ENCODE results near the gene SIN3B.

DNA sequence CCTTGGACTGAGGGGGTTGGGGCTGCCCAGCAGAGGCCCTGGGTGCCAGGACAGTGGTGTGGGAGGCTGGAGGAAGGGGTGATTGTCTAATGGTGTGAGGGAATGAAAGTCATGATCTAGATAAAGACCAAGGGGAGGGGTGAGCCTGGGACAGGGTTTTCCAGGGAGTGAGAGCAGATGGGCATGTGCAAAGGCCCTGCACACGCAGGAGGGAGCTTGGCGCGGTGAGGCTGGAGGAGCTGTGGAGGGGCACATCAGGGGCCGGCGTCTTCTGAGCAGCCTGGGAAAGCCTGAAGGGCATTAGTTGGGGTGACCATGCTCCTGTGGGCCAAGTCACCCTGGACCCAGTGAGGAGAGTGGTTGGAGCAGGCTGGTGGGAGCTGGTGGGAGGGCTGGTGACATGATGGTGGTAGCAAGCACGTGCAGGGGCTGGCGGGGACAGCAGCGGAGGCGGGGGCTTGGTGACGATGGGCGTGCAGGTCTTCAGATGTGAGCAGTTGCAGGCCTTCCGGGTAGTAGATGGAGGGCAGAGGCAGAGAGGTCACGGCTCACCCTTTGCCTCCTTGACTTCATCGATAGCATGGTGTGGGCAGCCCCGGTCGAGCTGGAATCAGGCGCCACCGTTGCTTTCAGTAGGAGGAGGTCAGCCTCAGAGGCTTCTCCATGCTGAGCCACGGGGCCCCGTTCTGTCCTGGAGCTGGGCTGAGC, 39.4 kb downstream of the SIN3B start:
- TF ChIP-seq, protein P1, sequence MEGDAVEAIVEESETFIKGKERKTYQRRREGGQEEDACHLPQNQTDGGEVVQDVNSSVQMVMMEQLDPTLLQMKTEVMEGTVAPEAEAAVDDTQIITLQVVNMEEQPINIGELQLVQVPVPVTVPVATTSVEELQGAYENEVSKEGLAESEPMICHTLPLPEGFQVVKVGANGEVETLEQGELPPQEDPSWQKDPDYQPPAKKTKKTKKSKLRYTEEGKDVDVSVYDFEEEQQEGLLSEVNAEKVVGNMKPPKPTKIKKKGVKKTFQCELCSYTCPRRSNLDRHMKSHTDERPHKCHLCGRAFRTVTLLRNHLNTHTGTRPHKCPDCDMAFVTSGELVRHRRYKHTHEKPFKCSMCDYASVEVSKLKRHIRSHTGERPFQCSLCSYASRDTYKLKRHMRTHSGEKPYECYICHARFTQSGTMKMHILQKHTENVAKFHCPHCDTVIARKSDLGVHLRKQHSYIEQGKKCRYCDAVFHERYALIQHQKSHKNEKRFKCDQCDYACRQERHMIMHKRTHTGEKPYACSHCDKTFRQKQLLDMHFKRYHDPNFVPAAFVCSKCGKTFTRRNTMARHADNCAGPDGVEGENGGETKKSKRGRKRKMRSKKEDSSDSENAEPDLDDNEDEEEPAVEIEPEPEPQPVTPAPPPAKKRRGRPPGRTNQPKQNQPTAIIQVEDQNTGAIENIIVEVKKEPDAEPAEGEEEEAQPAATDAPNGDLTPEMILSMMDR (IDR thresholded peaks at IDR 0.05; ENCODE audit: insufficient read depth, low read length, poor library complexity, severe bottlenecking) = no peak
- no peak for TF ChIP-seq EZH2phosphoT487 (conservative IDR thresholded peaks at IDR 0.05; ENCODE audit: low read length)

Data from SU-DHL-6 (cell line).